GM19351 (cell line): ENCODE data around the gene TTC7B.

ENCODE experiments used
- ATAC-seq: cut with Tn5 transposase; IDR thresholded peaks from one replicate; pipeline ENCODE4 v1.9.1; 2021; ENCODE audit warnings: mild to moderate bottlenecking, moderate library complexity; ENCODE audit not compliant: unreplicated experiment

The TTC7B gene

DNA sequence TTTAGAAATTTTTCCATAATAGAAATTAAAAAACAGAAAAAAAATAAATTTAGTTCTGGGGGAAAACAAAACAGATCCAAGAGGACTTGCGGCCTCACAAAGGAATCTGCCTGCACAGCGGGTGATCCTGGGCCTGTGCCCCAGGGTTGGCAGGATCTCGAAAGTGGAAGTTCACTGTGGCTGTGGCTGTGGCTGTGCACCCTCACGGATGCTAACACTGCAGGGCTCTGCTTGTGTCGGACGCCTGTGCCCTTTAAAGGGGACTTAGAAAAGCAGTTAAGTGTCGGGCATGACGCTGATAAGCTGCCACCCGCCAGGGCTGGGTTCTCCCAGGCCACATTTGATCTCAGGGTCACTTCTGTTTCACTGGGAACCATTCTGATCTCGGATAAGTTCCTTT, 209.1 kb downstream of the TTC7B start:
- ATAC-seq: no peak

DNA sequence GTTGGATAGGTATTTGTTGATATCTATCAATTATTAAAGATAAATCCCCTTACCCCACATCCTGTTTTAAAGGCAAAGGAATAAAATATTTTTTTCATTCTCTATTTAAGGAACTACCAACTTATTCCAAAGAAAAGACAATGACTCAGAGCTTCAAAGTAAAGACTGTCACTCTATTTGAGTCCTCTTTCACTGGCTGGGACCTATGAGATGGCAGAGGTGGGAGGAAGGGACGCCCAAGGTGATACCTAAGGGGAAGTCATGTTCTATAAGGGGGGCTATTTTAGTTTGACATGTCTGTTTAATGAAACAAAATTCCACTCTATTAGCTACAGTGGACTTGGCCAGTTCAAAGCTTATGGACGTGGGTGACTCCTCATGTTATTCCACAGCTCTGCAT, 209.8 kb downstream of the TTC7B start:
- ATAC-seq: no peak

DNA sequence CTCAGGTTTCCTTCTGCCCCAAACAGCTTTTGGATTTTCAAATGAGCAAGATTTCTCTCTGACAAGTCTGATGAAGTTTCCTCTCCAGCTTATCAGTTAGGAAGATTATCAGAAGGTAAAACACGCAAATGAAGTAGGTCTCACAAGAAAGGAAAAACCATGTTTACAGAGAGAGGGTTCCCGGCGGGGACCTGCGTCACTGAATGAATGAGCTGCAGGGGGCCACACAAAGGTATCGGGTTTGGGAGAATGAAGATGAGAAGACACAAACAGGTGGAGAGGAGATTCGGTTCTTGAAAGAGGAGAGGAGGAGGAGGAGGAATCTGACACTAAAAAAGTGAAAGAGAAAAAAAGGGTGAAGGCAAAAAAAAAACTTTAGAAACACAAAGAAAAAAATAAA, 210.8 kb downstream of the TTC7B start:
- no peak for ATAC-seq

DNA sequence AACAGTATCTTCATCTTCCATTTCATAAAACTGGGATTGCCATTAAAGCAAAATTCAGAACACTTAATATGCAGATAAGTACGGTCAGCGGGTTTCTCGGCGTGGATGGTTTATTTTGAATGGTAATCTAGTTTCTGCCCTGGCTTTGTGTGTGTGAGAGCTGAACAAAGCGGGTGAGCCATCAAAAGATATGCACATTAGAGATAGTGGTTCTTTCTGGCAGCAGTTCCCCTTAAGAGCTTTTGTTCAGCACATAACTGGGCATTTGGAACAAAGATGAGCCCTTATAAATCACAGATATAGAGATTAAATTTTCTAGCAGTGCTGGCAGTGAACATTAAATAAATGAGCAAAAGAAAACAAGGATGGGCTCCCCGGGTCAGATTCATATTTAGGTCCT, 211.9 kb downstream of the TTC7B start:
- no peak for ATAC-seq

DNA sequence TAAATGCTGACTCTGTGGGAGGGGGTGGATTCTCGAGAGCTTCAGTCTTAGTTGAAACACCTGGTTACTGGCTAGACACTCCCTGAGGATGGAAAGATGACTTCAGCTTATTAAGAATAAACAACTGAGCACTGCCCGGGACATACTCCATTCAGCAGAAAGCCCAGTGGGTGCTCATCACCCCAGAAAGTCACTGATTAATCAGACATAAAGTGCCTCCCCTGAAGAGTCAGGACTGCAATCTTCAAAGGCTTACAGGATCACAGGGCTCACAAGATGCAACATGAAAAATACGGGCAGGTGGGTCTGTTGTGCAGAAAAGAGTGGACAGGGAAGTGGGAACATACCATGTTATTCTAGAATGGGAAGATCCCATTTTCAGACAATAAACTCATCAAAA, 212.4 kb downstream of the TTC7B start:
- no peak for ATAC-seq

DNA sequence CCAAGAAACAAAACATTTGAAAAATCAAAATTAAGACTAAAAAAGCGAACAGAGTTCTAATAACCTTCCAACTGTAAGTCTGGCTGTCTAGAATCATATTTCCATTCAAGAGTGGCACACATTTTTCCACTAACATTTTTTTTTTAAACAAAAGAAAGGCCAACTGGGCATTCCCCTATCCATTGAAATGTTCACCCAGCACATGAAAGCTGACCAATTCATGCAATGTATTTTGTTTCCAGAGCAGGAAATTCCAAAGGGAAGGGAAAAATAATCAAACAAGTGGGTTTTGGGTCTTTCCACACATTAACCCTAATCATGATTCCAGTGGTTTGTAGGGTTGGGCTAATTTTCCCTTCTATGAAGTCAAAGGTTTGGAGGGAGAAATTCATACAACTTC, 212.9 kb downstream of the TTC7B start:
- no peak for ATAC-seq

DNA sequence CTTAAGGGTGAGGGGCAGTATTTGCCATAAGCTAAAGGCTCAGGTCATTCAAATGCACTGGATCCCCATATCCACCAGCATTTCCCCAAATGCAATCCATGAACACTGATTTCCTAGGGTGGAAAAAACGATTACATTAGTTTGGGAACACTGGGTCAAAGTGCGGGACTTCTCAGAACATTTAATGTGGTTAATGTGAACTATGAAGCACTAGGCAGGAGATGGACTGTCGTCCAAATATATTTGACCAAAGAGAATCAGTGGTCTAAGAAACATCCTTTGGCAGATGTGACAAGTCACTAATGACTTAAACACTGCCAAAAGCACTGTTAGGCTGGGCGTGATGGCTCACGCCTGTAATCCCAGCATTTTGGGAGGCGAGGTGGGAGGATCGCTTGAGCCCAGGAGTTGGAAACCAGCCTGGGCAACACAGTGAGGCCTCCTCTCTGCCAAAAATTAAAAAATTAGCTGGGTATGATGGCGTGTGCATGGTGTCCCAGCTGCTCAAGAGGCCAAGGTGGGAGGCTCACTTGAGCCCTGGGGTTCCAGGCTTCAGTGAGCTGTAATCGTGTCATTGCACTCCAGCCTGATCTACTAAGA, 214.0 kb downstream of the TTC7B start:
- ATAC-seq: no peak

DNA sequence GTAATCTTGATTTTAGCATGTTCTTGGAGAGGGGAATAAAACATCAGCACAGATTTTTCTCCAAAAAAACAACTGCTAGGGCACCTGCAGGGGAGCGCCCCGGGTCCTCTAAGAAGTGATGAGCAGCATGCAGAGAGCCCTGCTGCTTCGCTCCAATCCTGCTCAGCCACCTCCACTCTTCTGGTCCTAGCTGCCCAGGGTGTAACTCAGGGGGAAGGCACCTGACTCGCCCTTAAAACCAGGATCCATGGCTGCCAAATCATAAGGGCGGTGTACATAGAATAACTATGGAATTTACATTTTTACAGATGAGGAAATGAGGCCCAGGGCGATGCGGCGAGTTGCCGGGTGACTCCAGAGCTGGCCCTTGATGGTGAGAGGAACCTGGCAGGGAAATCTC, 214.7 kb downstream of the TTC7B start:
- ATAC-seq: no peak

DNA sequence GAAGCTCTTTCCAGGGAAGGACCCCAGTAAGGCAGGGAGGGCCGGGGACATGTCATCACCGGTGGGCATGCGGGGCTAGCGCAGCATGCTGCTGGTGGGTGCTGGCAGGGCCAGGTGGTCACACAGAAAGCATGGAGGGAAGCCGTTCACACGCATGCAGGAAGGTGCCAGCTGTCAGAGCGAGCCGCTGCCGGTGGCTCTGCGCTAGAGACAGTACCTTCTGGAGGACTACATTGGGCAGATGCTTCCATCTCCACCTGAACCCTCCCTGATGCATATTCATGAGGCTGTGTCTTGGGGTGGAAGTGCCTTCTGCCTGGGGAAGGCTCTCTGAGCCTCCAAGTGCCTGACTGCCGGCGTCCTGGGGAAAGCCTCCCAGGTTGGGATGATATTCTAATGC, 215.6 kb downstream of the TTC7B start:
- ATAC-seq: no peak

DNA sequence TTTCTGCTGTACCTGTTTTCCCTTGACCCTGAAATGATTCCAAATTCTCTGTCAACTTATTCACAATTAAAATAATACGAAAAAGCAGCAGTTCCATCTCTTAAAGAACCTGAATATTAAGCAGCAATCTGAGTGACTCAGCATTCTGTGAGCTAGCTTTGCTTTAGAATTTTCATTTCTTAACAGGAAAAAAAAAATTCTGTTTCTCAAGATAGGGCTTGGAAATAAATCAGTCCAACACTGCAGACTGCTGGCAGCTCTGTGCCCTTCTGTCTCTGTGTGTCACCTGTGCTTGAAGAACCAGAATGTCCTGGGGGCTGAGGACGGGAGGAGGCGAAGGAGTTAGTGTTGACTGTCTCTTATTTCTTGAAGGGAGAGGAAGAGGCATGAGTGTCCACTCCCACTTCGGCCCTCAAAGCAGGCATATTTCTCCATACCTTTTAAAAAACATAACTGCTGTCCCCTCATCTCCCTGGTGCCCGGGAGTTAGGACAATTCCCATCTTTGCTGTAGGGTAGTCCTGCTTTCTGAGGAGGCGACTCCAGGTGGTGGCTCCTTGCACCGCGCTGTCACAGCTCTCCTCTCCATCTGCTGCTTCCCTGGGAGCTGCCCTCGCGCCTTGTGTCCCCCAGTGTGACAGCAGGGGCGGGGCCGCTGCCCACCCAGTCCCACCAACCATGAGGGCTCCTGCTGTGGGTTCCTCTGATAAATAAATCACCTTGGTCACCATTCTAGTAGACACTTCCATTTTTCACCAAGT, 216.3 kb downstream of the TTC7B start:
- no peak for ATAC-seq

DNA sequence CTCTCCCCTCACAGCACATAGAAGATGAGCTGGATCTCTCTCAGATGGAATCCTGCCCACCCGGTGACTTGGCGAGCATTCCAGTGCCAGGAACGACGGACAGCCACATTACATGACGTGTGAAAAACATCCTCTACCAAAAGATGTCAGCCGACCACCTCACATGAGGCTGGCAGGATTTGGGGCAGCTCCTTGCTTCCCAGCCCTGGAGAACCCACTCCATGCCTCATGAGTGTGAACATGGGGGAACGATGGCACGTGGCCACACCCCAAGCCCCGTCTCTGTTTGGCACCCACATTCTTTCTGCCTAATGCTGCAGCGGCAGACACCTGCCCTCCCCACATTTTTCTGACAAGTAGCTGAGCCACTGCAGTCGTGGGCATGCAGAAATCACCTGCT, 216.9 kb downstream of the TTC7B start:
- no peak for ATAC-seq

DNA sequence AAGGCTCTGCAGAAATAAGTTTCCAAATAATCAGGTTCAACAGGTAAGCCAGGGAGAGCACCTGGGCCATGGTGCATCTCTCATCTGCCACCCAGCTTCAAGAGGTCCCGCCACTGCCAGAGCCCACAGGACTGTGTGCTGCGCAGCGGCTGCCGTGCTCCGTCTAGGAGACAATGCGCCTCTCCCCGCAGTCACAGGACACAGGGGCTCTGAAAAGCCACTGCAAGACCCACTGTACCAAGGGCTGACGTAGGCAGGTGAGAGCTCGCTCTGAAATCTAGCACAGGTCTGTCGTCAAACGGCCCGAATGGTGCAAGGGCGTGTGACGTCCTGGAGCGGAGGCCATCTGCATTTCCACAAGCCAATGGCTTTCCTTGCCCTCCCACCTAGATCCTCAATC, 218.3 kb downstream of the TTC7B start:
- no peak for ATAC-seq

DNA sequence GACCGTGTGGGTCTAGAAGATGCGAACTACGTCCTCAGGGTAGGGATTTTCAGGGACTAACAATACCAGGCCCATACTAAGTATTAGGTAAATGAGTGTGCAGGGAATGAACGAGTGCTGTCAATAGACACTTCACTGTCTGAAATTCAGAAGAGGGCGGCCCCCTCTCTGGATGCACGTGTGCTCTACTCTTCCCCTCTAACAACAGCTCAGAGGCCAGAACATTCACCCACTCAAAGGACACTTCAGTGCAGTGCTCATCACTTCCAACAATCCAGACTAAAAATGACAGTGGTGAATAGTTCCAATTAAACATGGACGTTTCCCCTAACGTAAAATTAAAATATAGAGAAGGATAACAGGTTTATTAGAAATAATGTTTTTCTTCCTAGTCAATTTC, 219.5 kb downstream of the TTC7B start:
- no peak for ATAC-seq

DNA sequence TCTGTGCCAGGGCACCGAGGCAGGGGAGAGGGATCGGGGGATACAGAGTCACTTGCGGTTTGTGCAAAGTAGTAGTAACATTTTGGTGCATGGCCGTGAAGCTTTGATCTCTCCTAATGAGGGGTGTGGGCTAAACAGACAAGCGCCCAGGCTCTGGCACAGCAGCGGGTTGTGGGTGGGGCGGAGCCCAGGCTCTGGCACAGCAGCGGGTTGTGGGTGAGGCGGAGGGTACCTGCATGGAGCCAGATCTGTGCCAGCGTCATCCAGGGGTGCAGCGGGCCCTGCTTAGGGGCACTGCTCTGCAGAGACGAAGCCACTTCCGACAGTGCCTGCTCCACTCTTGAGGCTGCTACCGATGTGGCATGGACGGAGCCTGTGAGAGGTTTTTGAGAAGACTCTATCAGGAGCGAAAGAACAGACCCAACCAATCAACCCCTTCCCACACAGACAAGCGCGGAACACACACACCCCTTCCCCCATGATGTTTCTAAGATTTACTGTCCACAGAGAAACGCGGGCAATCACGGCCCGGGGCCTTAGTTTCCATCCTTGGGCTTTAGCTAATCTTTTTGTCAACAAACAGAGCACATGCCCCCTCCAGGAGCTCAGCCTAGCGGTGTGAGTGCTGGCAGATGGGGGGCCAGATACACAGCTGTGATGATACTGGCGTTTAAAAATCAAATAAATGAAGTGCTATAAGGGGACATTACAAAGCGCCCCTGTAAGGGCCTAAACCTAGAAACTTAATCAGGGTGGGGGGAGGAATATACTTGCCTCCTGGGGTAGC, 222.8 kb downstream of the TTC7B start:
- no peak for ATAC-seq

DNA sequence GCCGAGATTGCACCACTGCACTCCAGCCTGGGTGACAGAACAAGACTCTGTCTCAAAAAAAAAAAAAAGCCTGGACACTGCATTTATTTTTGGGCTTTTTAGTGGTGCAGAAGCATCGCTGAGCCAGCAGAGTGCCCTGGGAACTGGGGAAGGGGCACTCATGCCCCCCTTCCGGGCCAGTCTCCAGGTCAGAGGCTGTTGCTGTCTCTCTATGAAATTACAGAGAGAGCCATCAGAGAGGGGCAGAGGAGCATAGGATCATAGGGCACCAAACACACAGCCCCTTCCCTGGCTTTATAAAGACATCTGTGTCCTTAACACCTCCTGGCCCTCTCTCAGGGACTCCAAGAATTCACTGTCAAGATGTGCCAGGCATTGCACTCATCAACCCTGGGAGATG, 223.6 kb downstream of the TTC7B start:
- ATAC-seq: no peak

DNA sequence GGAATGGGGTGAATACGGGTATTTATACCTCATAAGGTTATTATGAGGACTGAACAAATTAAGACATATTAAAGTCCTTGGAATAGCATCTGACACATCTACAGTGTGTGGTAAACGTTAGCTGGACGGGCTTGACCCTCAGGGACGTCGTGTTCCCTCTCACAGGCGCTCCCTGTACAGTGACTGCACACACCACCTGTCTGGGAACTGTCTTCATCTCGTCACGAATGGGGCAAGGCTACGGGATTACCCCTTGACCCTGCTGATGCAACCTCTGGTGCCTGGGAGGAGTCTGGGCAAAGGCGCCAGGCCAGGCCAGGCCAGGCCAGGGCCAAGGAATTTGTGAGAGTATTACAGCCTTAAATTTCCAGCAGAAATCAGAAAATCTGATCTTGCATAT, 228.3 kb downstream of the TTC7B start:
- no peak for ATAC-seq

DNA sequence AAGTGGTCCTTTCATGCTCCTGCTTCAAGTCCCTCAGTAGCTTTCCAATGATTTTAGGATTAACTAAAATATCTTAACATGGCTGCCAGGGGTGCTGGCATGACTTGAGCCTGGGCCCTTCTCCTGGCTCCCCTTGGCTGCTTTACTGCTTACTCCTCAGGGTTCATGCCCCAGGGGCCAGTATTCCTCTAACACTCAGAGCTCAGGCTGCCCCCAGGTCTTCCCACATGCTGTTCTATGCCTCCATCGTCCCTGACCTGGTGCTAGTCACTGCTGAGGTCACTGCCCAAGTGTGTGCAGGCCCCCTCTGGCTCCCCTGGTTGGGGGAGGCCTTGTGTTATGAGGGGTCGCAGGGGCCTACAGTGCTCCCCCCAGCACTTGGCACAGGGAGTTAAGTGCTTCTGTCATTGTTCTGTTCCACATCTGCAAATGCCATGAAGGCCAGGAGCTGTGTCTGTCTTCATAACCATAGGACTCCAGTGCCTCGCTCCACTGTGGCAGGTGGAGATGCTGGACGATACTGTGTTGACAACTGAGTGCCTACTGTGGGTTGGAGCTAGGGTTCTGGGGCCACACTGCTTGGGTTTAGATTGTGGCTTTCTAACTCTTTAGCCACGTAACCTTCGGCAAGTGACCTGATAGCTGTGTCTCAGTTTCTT, 228.8 kb downstream of the TTC7B start:
- ATAC-seq: no peak

DNA sequence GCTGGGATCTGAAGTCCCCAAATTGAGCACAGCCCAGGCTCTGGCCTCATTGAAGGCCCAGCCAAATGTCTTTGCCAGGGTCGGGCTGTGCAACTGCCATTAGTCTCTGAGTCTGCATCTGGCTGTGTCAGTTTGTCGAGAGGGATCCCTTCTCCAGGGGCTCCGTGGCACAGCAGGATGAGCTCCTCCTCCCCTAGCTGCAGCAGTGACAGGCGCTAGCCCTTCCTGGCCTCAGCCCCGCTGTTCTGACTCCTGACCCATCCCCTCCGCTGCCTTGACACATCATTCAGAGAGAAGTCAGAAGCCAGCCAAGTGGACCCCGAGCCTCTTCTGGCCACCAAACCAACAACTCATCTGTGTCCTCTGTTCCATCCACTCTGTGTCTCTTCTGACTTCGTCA, 231.1 kb downstream of the TTC7B start:
- ATAC-seq: no peak

DNA sequence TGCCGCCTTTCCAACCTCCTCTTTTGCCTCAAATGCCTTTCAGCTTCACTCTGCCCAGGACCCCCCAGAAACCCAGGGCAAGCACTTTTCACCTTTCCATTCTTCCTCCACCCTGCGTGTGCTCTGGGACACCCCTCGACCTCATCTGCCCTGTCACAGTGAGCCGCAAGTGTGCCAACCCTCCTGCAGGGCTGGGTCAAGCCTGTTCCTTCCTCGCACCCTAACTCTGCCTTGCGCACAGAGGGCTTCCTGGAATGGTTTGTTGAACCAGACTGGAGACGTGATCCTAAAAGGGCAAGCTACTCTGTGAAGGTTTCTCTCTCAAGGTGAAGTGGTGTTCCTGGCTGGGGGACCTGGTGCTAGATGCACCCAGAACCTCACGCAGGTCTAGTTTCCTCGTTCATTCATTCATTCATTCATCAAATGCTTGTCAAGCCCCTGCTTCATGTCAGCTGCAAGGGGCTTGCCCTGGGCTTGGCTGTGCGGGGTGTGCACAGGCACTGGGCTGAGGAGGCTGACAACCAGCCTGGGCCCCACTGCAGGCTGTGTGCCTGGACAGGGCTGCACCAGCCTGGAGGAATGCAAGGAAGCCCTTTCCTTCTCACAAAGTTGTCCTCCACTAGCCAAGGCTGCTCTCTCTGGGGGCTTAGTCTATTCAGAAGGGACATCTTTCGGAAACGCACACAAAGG, 232.2 kb downstream of the TTC7B start:
- no peak for ATAC-seq

DNA sequence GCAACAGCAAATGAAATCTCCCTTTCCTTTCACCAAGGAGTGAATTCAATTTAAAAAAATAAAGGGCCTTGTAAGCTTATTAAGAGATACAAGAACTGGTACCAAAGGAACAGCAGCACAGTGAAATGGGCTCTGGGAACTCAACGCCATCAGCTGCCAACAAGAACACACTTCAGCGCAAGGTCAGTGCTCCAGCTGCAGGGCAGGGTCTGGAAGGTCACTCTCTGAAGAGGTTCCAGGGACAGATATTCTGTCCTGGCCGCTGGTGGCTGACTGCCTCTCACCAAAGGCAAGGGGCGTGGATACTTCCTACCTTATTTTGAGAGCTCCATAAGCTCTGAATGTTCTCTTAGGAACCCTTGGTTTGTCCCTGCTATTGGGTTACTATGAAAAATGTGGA, 232.8 kb downstream of the TTC7B start:
- ATAC-seq: no peak

DNA sequence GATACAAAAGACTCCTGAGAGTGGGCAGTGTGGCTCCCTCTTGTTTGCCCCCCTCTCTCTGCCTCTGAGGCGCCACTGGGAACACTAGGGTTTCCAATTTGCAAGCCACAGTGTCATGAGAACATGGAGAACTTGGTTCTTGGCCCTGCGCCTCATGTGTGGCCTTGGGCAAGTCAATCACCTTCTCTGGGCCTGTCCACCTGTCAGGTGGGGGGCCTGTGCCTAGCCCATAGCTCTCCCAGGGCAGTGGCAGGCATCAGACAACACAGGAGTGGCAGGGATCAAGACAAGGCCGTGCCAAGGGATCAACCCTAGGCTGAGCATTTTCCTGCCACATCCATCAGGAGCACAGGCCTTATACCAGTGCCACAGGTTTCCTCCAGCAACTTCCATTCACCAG, 234.1 kb downstream of the TTC7B start:
- ATAC-seq: no peak
